ENCODE data around the gene CYP27B1. TPM values are rescaled to one million over a fixed set of nuclear protein-coding genes. Genes with fewer than 3 reads are reported as not detected.

The CYP27B1 gene
- 1.2 to 2.9 TPM (median 2.2 TPM) in 5 replicates for total RNA-seq (2022; extraction: Qiagen RNA extraction)

GRCh38 chr12:57766464-57767304 is at the start of gene CYP27B1:
CYP27B1 (minus strand) TSS chr12:57767078; CDS start chr12:57767041, 37 bp downstream.

GRCh38 chr12:57782608-57783465 is 16.0 kb upstream of the CYP27B1 start, which contains the start of gene TSFM:
TSFM (plus strand) TSS chr12:57782787; CDS start chr12:57782802, 15 bp downstream.

GRCh38 chr12:57772429-57773322 is 5.8 kb upstream of the CYP27B1 start, which contains the start of gene EEF1AKMT3:
EEF1AKMT3 (plus strand) TSS chr12:57772614; CDS start chr12:57772725, 111 bp downstream.

GRCh38 chr12:57771873-57772428 is 5.1 kb upstream of the CYP27B1 start, which contains the start of gene METTL1:
METTL1 (minus strand) TSS chr12:57772105; CDS start chr12:57772083, 22 bp downstream.

GRCh38 chr12:57754411-57755193 is 12.3 kb downstream of the CYP27B1 start, which contains the start of gene MARCHF9:
MARCHF9 (plus strand) TSS chr12:57755103; CDS start chr12:57755529, 426 bp downstream.

GRCh38 chr12:57751788-57752667 is 14.8 kb downstream of the CYP27B1 start, which contains the start of gene CDK4:
CDK4 (minus strand) TSS chr12:57752310; CDS start chr12:57751717, 593 bp downstream.

GRCh38 chr12:57744777-57745484 is 21.9 kb downstream of the CYP27B1 start, which contains the start of gene TSPAN31:
TSPAN31 (plus strand) TSS chr12:57745039; CDS start chr12:57745155, 116 bp downstream.

GRCh38 chr12:57738661-57739237 is 28.1 kb downstream of the CYP27B1 start, which contains the start of gene AGAP2:
AGAP2 (minus strand) TSS chr12:57738742; CDS start chr12:57738246, 496 bp downstream.

Other genes with a start within 250 kb of the CYP27B1 start
- 18.6 to 26.8 TPM (median 23.9 TPM) in 5 replicates for gene DDIT3, start 246.6 kb downstream of the CYP27B1 start, total RNA-seq (2022; extraction: Qiagen RNA extraction)
- gene MBD6, start 244.3 kb downstream of the CYP27B1 start, total RNA-seq (2022; extraction: Qiagen RNA extraction) = 13.4 to 31.3 TPM (median 28.0 TPM) in 5 replicates
- gene DCTN2, start 219.9 kb downstream of the CYP27B1 start, total RNA-seq (2022; extraction: Qiagen RNA extraction) = 135 to 153 TPM (median 150 TPM) in 5 replicates
- gene KIF5A, start 217.0 kb downstream of the CYP27B1 start, total RNA-seq (2022; extraction: Qiagen RNA extraction) = 0.12 to 0.27 TPM (median 0.20 TPM) in 5 replicates
- 40.6 to 46.9 TPM (median 42.6 TPM) in 5 replicates for gene PIP4K2C, start 175.9 kb downstream of the CYP27B1 start, total RNA-seq (2022; extraction: Qiagen RNA extraction)
- gene DTX3, start 162.3 kb downstream of the CYP27B1 start, total RNA-seq (2022; extraction: Qiagen RNA extraction) = 13.3 to 18.8 TPM (median 15.9 TPM) in 5 replicates
- 4.0 to 6.5 TPM (median 5.0 TPM) in 5 replicates for gene ARHGEF25, start 155.6 kb downstream of the CYP27B1 start, total RNA-seq (2022; extraction: Qiagen RNA extraction)
- gene B4GALNT1, start 133.9 kb downstream of the CYP27B1 start, total RNA-seq (2022; extraction: Qiagen RNA extraction) = 26.3 to 45.0 TPM (median 42.0 TPM) in 5 replicates
- 114 to 122 TPM (median 117 TPM) in 5 replicates for gene OS9, start 72.9 kb downstream of the CYP27B1 start, total RNA-seq (2022; extraction: Qiagen RNA extraction)
- 0.11 to 0.19 TPM (median 0.14 TPM) in 5 replicates for gene AGAP2, start 28.3 kb downstream of the CYP27B1 start, total RNA-seq (2022; extraction: Qiagen RNA extraction)
- gene TSPAN31, start 22.0 kb downstream of the CYP27B1 start, total RNA-seq (2022; extraction: Qiagen RNA extraction) = 16.3 to 18.5 TPM (median 17.8 TPM) in 5 replicates
- gene CDK4, start 14.8 kb downstream of the CYP27B1 start, total RNA-seq (2022; extraction: Qiagen RNA extraction) = 209 to 255 TPM (median 221 TPM) in 5 replicates
- 4.8 to 8.4 TPM (median 7.3 TPM) in 5 replicates for gene MARCHF9, start 12.0 kb downstream of the CYP27B1 start, total RNA-seq (2022; extraction: Qiagen RNA extraction)
- 45.8 to 54.8 TPM (median 50.4 TPM) in 5 replicates for gene METTL1, start 5.0 kb upstream of the CYP27B1 start, total RNA-seq (2022; extraction: Qiagen RNA extraction)
- 4.7 to 6.4 TPM (median 5.5 TPM) in 5 replicates for gene EEF1AKMT3, start 5.5 kb upstream of the CYP27B1 start, total RNA-seq (2022; extraction: Qiagen RNA extraction)
- gene TSFM, start 15.7 kb upstream of the CYP27B1 start, total RNA-seq (2022; extraction: Qiagen RNA extraction) = 65.3 to 75.7 TPM (median 69.1 TPM) in 5 replicates
- 0.29 to 0.83 TPM (median 0.43 TPM) in 5 replicates for gene AVIL, start 51.7 kb upstream of the CYP27B1 start, total RNA-seq (2022; extraction: Qiagen RNA extraction)
- 38.0 to 53.6 TPM (median 49.0 TPM) in 5 replicates for gene CTDSP2, start 79.7 kb upstream of the CYP27B1 start, total RNA-seq (2022; extraction: Qiagen RNA extraction)
- gene ATP23, start 174.5 kb upstream of the CYP27B1 start, total RNA-seq (2022; extraction: Qiagen RNA extraction) = 4.6 to 6.1 TPM (median 4.7 TPM) in 5 replicates

Data from A549 treated with dexamethasone at 1 μM for 4 hours (cell line).